ENCODE data around the gene IFT81.

The IFT81 gene

GRCh38 chr12:110117956-110118685 lies 6.0 kb upstream of the IFT81 start:
- Mint-ChIP-seq H3K4me1 (no peaks in the 10 kb centered on the region), H3K27me3 (peaks cover 7% of the 10 kb centered on the region), H3K36me3 (ENCODE audit: low read depth) (no peaks in the 10 kb centered on the region), H3K27ac (no peak overlapping the region), H3K4me3 (no peak overlapping the region), H3K9me3 (no peaks in the 10 kb centered on the region)
- ATAC-seq: no peak
- DNase-seq: no peak

- Mint-ChIP-seq H3K9me3 (no peaks in the 10 kb centered on the region), H3K36me3 (ENCODE audit: low read depth) (no peaks in the 10 kb centered on the region), H3K4me1 (peaks cover 8% of the 10 kb centered on the region), H3K27me3 (peaks cover 2% of the 10 kb centered on the region), H3K27ac (no peak overlapping the region), H3K4me3 (no peak overlapping the region)
- ATAC-seq: no peak
- DNase-seq: no peak
Measured at GRCh38 chr12:110122929-110123328, 1.2 kb upstream of the IFT81 start.

- H3K27me3 Mint-ChIP-seq: peaks cover 2% of the 10 kb centered on the region
- ATAC-seq (no peak), DNase-seq (no peak)
- no peaks in the 10 kb centered on the region for H3K36me3 Mint-ChIP-seq (ENCODE audit: low read depth)
- peak overlapping the region; percentile 31 for H3K27ac Mint-ChIP-seq
- H3K9me3 Mint-ChIP-seq: no peaks in the 10 kb centered on the region
- H3K4me1 Mint-ChIP-seq: peaks cover 8% of the 10 kb centered on the region
- peak overlapping the region; percentile 85 for H3K4me3 Mint-ChIP-seq
Measured at GRCh38 chr12:110123919-110124268, 263 bp upstream of the IFT81 start.

GRCh38 chr12:110126557-110126956 lies 2.4 kb downstream of the IFT81 start:
- H3K27ac Mint-ChIP-seq: no peak overlapping the region
- peaks cover 8% of the 10 kb centered on the region for H3K4me1 Mint-ChIP-seq
- no peaks in the 10 kb centered on the region for H3K27me3 Mint-ChIP-seq
- H3K9me3 Mint-ChIP-seq: no peaks in the 10 kb centered on the region
- ATAC-seq (no peak), DNase-seq (no peak)
- H3K36me3 Mint-ChIP-seq (ENCODE audit: low read depth): no peaks in the 10 kb centered on the region
- no peak overlapping the region for H3K4me3 Mint-ChIP-seq

GRCh38 chr12:110134691-110135411 lies 10.7 kb downstream of the IFT81 start:
- H3K27me3 Mint-ChIP-seq: no peaks in the 10 kb centered on the region
- no peak overlapping the region for H3K4me3 Mint-ChIP-seq
- ATAC-seq: no peak
- no peaks in the 10 kb centered on the region for H3K36me3 Mint-ChIP-seq (ENCODE audit: low read depth)
- no peaks in the 10 kb centered on the region for H3K9me3 Mint-ChIP-seq
- DNase-seq: no peak
- H3K27ac Mint-ChIP-seq: no peak overlapping the region
- H3K4me1 Mint-ChIP-seq: no peaks in the 10 kb centered on the region

GRCh38 chr12:110135806-110136205 lies 11.6 kb downstream of the IFT81 start:
- Mint-ChIP-seq H3K9me3 (no peaks in the 10 kb centered on the region), H3K27ac (no peak overlapping the region), H3K27me3 (no peaks in the 10 kb centered on the region), H3K4me1 (no peaks in the 10 kb centered on the region), H3K4me3 (no peak overlapping the region), H3K36me3 (ENCODE audit: low read depth) (no peaks in the 10 kb centered on the region)
- no peak for DNase-seq
- ATAC-seq: no peak

GRCh38 chr12:110137786-110138185 lies 13.6 kb downstream of the IFT81 start:
- H3K4me1 Mint-ChIP-seq: no peaks in the 10 kb centered on the region
- no peak overlapping the region for H3K4me3 Mint-ChIP-seq
- H3K36me3 Mint-ChIP-seq (ENCODE audit: low read depth): no peaks in the 10 kb centered on the region
- H3K27ac Mint-ChIP-seq: no peak overlapping the region
- no peaks in the 10 kb centered on the region for H3K27me3 Mint-ChIP-seq
- DNase-seq (no peak), ATAC-seq (no peak)
- H3K9me3 Mint-ChIP-seq: no peaks in the 10 kb centered on the region

- H3K9me3 Mint-ChIP-seq: no peaks in the 10 kb centered on the region
- no peak for DNase-seq
- H3K36me3 Mint-ChIP-seq (ENCODE audit: low read depth): no peaks in the 10 kb centered on the region
Measured at GRCh38 chr12:110141389-110141788, 17.2 kb downstream of the IFT81 start.

GRCh38 chr12:110146986-110147385 lies 22.8 kb downstream of the IFT81 start:
- peaks cover 2% of the 10 kb centered on the region for H3K36me3 Mint-ChIP-seq (ENCODE audit: low read depth)
- ATAC-seq (no peak), DNase-seq (no peak)
- no peak overlapping the region for H3K4me3 Mint-ChIP-seq
- H3K27ac Mint-ChIP-seq: no peak overlapping the region
- H3K27me3 Mint-ChIP-seq: no peaks in the 10 kb centered on the region
- H3K4me1 Mint-ChIP-seq: peaks cover 5% of the 10 kb centered on the region
- H3K9me3 Mint-ChIP-seq: no peaks in the 10 kb centered on the region

More at GRCh38 chr12:110141389-110141788, 17.2 kb downstream of the IFT81 start:
- H3K27me3 Mint-ChIP-seq: no peaks in the 10 kb centered on the region
- H3K4me1 Mint-ChIP-seq: no peaks in the 10 kb centered on the region
- H3K4me3 Mint-ChIP-seq: no peak overlapping the region
- no peak overlapping the region for H3K27ac Mint-ChIP-seq
- ATAC-seq: no peak

- Mint-ChIP-seq H3K4me1 (peaks cover 5% of the 10 kb centered on the region), H3K36me3 (ENCODE audit: low read depth) (peaks cover 2% of the 10 kb centered on the region), H3K27me3 (no peaks in the 10 kb centered on the region), H3K4me3 (no peak overlapping the region), H3K9me3 (no peaks in the 10 kb centered on the region), H3K27ac (no peak overlapping the region)
- DNase-seq: no peak
- no peak for ATAC-seq
Measured at GRCh38 chr12:110149086-110149660, 25.0 kb downstream of the IFT81 start.

GRCh38 chr12:110156766-110157165 lies 32.6 kb downstream of the IFT81 start:
- peaks cover 23% of the 10 kb centered on the region for H3K36me3 Mint-ChIP-seq (ENCODE audit: low read depth)
- ATAC-seq (no peak), DNase-seq (no peak)
- peaks cover 11% of the 10 kb centered on the region for H3K9me3 Mint-ChIP-seq
- H3K27me3 Mint-ChIP-seq: no peaks in the 10 kb centered on the region
- H3K27ac Mint-ChIP-seq: no peak overlapping the region
- peaks cover 4% of the 10 kb centered on the region for H3K4me1 Mint-ChIP-seq
- H3K4me3 Mint-ChIP-seq: no peak overlapping the region

GRCh38 chr12:110157539-110157938 lies 33.4 kb downstream of the IFT81 start:
- no peak overlapping the region for H3K27ac Mint-ChIP-seq
- peaks cover 4% of the 10 kb centered on the region for H3K4me1 Mint-ChIP-seq
- peaks cover 11% of the 10 kb centered on the region for H3K9me3 Mint-ChIP-seq
- no peaks in the 10 kb centered on the region for H3K27me3 Mint-ChIP-seq
- H3K4me3 Mint-ChIP-seq: no peak overlapping the region
- no peak for ATAC-seq
- no peak for DNase-seq
- peaks cover 22% of the 10 kb centered on the region for H3K36me3 Mint-ChIP-seq (ENCODE audit: low read depth)

- Mint-ChIP-seq H3K27ac (no peak overlapping the region), H3K4me1 (peaks cover 4% of the 10 kb centered on the region), H3K9me3 (peaks cover 11% of the 10 kb centered on the region)
Measured at GRCh38 chr12:110159671-110160245, 35.6 kb downstream of the IFT81 start.

GRCh38 chr12:110165540-110166159 lies 41.5 kb downstream of the IFT81 start:
- Mint-ChIP-seq H3K27ac (no peak overlapping the region), H3K4me1 (no peaks in the 10 kb centered on the region), H3K36me3 (ENCODE audit: low read depth) (no peaks in the 10 kb centered on the region), H3K4me3 (no peak overlapping the region), H3K9me3 (no peaks in the 10 kb centered on the region), H3K27me3 (no peaks in the 10 kb centered on the region)
- DNase-seq (no peak), ATAC-seq (no peak)

More at GRCh38 chr12:110159671-110160245, 35.6 kb downstream of the IFT81 start:
- H3K4me3 Mint-ChIP-seq: no peak overlapping the region
- peaks cover 22% of the 10 kb centered on the region for H3K36me3 Mint-ChIP-seq (ENCODE audit: low read depth)
- DNase-seq (no peak), ATAC-seq (no peak)
- H3K27me3 Mint-ChIP-seq: no peaks in the 10 kb centered on the region

Measured in activated naive CD8-positive, alpha-beta T cell treated with anti-CD3 and anti-CD28 coated beads, Interleukin-2, amount 50 U/mL, for 24 hours (primary cell).